Activated CD4-positive, alpha-beta T cell treated with anti-CD3 and anti-CD28 coated beads for 48 hours (primary cell): Measurements from ENCODE around the gene INTS6L.
"Not testable (repeated sequence)": the region's sequence is repeated elsewhere in the genome, so short reads cannot be mapped to it uniquely, and the experiment has no call there.

ENCODE experiments used
- DNase-seq: peaks from one replicate; pipeline ENCODE4 v3.0.0-alpha.2; 2020

INTS6L gene

DNA sequence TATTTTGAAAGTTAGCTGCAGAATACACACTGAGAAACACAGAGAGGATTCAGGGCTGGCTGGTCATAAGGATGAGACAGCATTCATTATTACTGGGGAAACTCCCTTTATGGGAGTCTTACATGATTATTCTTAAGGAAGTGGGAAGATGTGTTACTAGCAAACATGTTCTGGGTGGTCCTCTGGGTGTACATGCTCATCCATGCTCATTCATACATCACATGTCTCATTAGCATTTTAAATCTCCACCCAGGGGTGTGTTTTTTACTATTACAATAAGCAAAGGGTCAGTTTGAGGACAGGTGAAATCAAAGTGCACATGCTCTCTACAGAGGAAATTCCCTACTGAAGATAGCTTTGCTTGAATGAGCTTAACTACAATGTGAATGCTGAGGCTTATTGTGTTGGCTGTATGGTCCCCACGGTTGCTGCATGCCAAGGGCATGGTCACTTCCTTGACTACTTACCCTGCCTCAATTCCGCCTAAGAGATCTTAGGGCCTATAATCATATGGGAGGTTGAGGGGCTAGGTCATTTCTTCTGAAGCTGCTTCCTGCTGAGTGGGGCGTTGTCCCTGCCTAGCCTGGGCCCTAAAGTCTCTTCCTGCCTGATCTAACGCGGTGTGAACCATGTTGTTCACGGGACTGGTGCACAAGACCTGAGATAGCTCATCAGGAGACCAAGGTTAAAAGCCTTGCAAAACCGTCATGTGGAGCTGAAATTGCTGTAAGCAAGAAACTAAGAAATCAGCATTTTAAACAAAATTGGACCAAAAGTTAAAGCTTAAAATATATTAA lies 104.1 kb downstream of the INTS6L start:
- not testable (repeated sequence) for DNase-seq

- DNase-seq = no peak
Measured at GRCh38 chrX:135625995-135626394, 105.5 kb downstream of the INTS6L start.

DNA sequence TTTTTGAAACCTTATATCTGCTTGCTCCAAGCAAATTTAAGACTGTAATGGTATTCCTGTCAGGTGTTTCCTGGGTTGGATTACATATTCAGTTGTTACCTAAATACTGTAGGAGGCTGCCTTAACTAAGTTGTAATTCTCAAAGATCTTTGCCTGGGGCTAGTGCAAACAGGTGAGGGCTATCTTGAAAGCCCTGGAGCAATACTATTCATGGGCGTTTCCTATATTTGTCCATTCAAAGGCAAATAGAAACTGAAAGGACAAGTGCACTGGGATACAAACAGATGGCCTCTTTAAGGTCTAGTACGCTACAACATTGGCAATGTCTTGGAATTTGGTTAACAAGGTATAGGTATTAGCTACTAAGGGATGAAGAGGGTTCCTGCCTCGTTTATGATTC lies 108.9 kb downstream of the INTS6L start:
- no peak for DNase-seq
